H1 (cell line): Measurements from ENCODE around the gene ZSCAN5A. TPM values are rescaled to one million over a fixed set of nuclear protein-coding genes. Genes with fewer than 3 reads are reported as not detected.

Experiments used
- CTCF ChIA-PET: fragments of 300-600 bp; sonication (Branson Sonifier 250); formaldehyde crosslinking; loops from one replicate; lab custom pipeline; 2021; ENCODE audit not compliant: partially characterized antibody; lab: Charles Lee
- POLR2A ChIA-PET: fragments of 300-600 bp; sonication (Branson Sonifier 250); formaldehyde crosslinking; loops from one replicate; lab custom pipeline; 2021; ENCODE audit warnings: inconsistent platforms; ENCODE audit not compliant: partially characterized antibody; lab: Charles Lee
- DNase-seq, 2 experiments: peaks; one replicate each; pipeline versions ENCODE4 v3.0.0 to v3.0.0-alpha.2; 2010 to 2022; ENCODE audit warnings: low spot score in 2 of 2, low read depth in 1 of 2, mixed read lengths in 1 of 2
- FAIRE-seq: peaks from 2 replicates; lab custom pipeline; 2011; peaks lifted over from hg19 to GRCh38; lab: Jason Lieb, UNC
- H2AFZ ChIP-seq: 2 replicates; pipeline ENCODE4 v1.8.1; 2012; ENCODE audit warnings: low read length, inconsistent platforms
- H2AK5ac ChIP-seq: 2 replicates; pipeline ENCODE4 v1.6.1; 2013; ENCODE audit warnings: low read depth, low read length
- H2BK120ac ChIP-seq: replicated peaks from 2 replicates; pipeline ENCODE3; 2013; ENCODE audit warnings: low read depth, low read length, inconsistent platforms
- H2BK12ac ChIP-seq: 2 replicates; pipeline ENCODE4 v1.6.1; 2013; ENCODE audit warnings: low read depth, low read length
- H2BK15ac ChIP-seq: 2 replicates; pipeline ENCODE4 v1.6.1; 2013; ENCODE audit warnings: low read length
- H2BK20ac ChIP-seq: 2 replicates; pipeline ENCODE4 v1.6.1; 2013; ENCODE audit warnings: low read length
- H2BK5ac ChIP-seq: 2 replicates; pipeline ENCODE4 v1.6.1; 2013; ENCODE audit warnings: low read depth, low read length
- H3K14ac ChIP-seq: 2 replicates; pipeline ENCODE4 v1.6.1; 2013; ENCODE audit warnings: inconsistent platforms; ENCODE audit not compliant: insufficient read length
- H3K18ac ChIP-seq: 2 replicates; pipeline ENCODE4 v1.6.1; 2013; ENCODE audit warnings: low read length; ENCODE audit errors: extremely low read depth
- H3K23ac ChIP-seq: 2 replicates; pipeline ENCODE4 v1.6.1; 2013; ENCODE audit warnings: inconsistent platforms; ENCODE audit not compliant: insufficient read length
- H3K23me2 ChIP-seq: 2 replicates; pipeline ENCODE4 v1.6.1; 2013; ENCODE audit warnings: low read depth, low read length
- H3K27ac ChIP-seq: 2 replicates; pipeline ENCODE4 v1.6.1; 2011; ENCODE audit warnings: low read depth, low read length, inconsistent platforms
- H3K27me3 ChIP-seq, 4 experiments: replicated peaks in 1 of 4; 1 replicate in 1 of 4; 2 replicates in 3 of 4; pipeline versions ENCODE4 v1.6.1 to v1.8.1; 2011 to 2013; ENCODE audit warnings: low read length in 3 of 4, mild to moderate bottlenecking in 3 of 4, inconsistent platforms in 2 of 4, mixed read lengths in 2 of 4, moderate library complexity in 1 of 4; ENCODE audit not compliant: control insufficient read depth in 3 of 4, insufficient read depth in 3 of 4; ENCODE audit errors: extremely low read depth in 1 of 4
- H3K36me3 ChIP-seq, 4 experiments: 2 replicates each; pipeline versions ENCODE4 v1.6.1 to v1.8.1; 2011 to 2013; ENCODE audit warnings: mild to moderate bottlenecking in 4 of 4, low read length in 3 of 4, moderate library complexity in 2 of 4, control low read depth in 1 of 4, inconsistent platforms in 1 of 4; ENCODE audit not compliant: insufficient read depth in 4 of 4, control insufficient read depth in 2 of 4
- H3K4ac ChIP-seq: replicated peaks from 2 replicates; pipeline ENCODE3; 2013; ENCODE audit warnings: low read length, low read depth, mixed read lengths, inconsistent platforms; ENCODE audit not compliant: insufficient read length
- H3K4me1 ChIP-seq, 4 experiments: replicated peaks in 1 of 4; 1 replicate in 1 of 4; 2 replicates in 3 of 4; pipeline versions ENCODE4 v1.6.1 to v1.8.1; 2011 to 2013; ENCODE audit warnings: low read length in 3 of 4, inconsistent platforms in 2 of 4, mixed read lengths in 1 of 4; ENCODE audit not compliant: insufficient read depth in 4 of 4, control insufficient read depth in 3 of 4
- H3K4me2 ChIP-seq, 2 experiments: 2 replicates each; pipeline versions ENCODE4 v1.6.1 to v1.8.1; 2011 to 2013; ENCODE audit warnings: low read depth in 2 of 2, low read length in 2 of 2, control low read depth in 1 of 2, inconsistent platforms in 1 of 2, mild to moderate bottlenecking in 1 of 2; ENCODE audit not compliant: insufficient read depth in 1 of 2
- H3K4me3 ChIP-seq, 4 experiments: fragments of 200-600, 300-600 bp in 1 of 4; sonication (generic), shearing (Covaris generic), sonication (Bioruptor Twin) in 1 of 4; 2 replicates each; pipeline versions ENCODE4 v1.5.1 to v1.8.1; 2011 to 2016; ENCODE audit warnings: low read length in 4 of 4, low read depth in 3 of 4, control low read depth in 2 of 4, inconsistent platforms in 2 of 4, mild to moderate bottlenecking in 2 of 4, mixed read lengths in 1 of 4, moderate library complexity in 1 of 4; ENCODE audit not compliant: insufficient read depth in 2 of 4; ENCODE audit errors: extremely low read depth in 1 of 4
- H3K56ac ChIP-seq: replicated peaks from 2 replicates; pipeline ENCODE3; 2013; ENCODE audit warnings: low read depth, mild to moderate bottlenecking, mixed read lengths, low read length, inconsistent platforms; ENCODE audit not compliant: insufficient read length
- H3K79me1 ChIP-seq: 2 replicates; pipeline ENCODE4 v1.6.1; 2013; ENCODE audit warnings: low read depth, low read length, control low read depth
- H3K79me2 ChIP-seq, 2 experiments: 2 replicates each; pipeline versions ENCODE4 v1.6.1 to v1.8.1; 2012 to 2013; ENCODE audit warnings: low read length in 2 of 2, mild to moderate bottlenecking in 2 of 2, inconsistent platforms in 1 of 2; ENCODE audit not compliant: insufficient read depth in 2 of 2, control insufficient read depth in 1 of 2
- H3K9ac ChIP-seq, 4 experiments: replicated peaks in 1 of 4; 1 replicate in 1 of 4; 2 replicates in 3 of 4; pipeline versions ENCODE4 v1.6.1 to v1.8.1; 2011 to 2013; ENCODE audit warnings: low read depth in 3 of 4, low read length in 3 of 4, control low read depth in 2 of 4, mild to moderate bottlenecking in 2 of 4, moderate library complexity in 2 of 4, inconsistent platforms in 1 of 4; ENCODE audit errors: extremely low read depth in 1 of 4
- H3K9me3 ChIP-seq, 2 experiments: 2 replicates each; pipeline versions ENCODE4 v1.6.1 to v1.8.1; 2012 to 2013; ENCODE audit warnings: mild to moderate bottlenecking in 2 of 2, moderate library complexity in 2 of 2, control low read depth in 1 of 2, inconsistent platforms in 1 of 2, low read depth in 1 of 2, low read length in 1 of 2, mixed read lengths in 1 of 2; ENCODE audit not compliant: insufficient read depth in 2 of 2
- H4K20me1 ChIP-seq, 2 experiments: replicated peaks in 1 of 2; 2 replicates each; pipeline versions ENCODE3 to v1.8.1; 2011 to 2013; ENCODE audit warnings: inconsistent platforms in 2 of 2, low read length in 2 of 2, mild to moderate bottlenecking in 1 of 2; ENCODE audit not compliant: insufficient read depth in 2 of 2, control insufficient read depth in 1 of 2
- H4K5ac ChIP-seq: 2 replicates; pipeline ENCODE4 v1.6.1; 2013; ENCODE audit warnings: low read length, low read depth, mixed read lengths, inconsistent platforms; ENCODE audit not compliant: insufficient read length
- H4K8ac ChIP-seq: 2 replicates; pipeline ENCODE4 v1.8.0; 2013; ENCODE audit warnings: mild to moderate bottlenecking, moderate library complexity, low read length, inconsistent platforms; ENCODE audit not compliant: insufficient read depth; ENCODE audit errors: extremely low read depth
- H4K91ac ChIP-seq: replicated peaks from 2 replicates; pipeline ENCODE3; 2013; ENCODE audit warnings: low read length, mixed read lengths, inconsistent platforms; ENCODE audit not compliant: insufficient read length
- HDAC6 ChIP-seq: IDR thresholded peaks from one replicate; pipeline ENCODE4 v1.7.1; 2012; ENCODE audit warnings: low read depth, mild to moderate bottlenecking, inconsistent platforms, low read length, moderate library complexity
- KDM4A ChIP-seq: IDR thresholded peaks from one replicate; pipeline ENCODE4 v1.7.1; 2012; ENCODE audit warnings: low read depth, mild to moderate bottlenecking, moderate library complexity, low read length, inconsistent platforms; ENCODE audit not compliant: severe bottlenecking
- KDM5A ChIP-seq: fragments of 200-600 bp; IDR thresholded peaks from 2 replicates; pipeline ENCODE4 v1.7.1; 2012; ENCODE audit warnings: mild to moderate bottlenecking, low read length, inconsistent platforms, mixed read lengths
- POLR2AphosphoS5 ChIP-seq: IDR thresholded peaks from 2 replicates; pipeline ENCODE4 v1.6.1; 2011; ENCODE audit warnings: low read depth, low read length
- RNF2 ChIP-seq: fragments of 200-900, 300-1000 bp; sonication (generic); IDR thresholded peaks from 2 replicates; pipeline ENCODE4 v1.7.1; 2016; ENCODE audit warnings: borderline replicate concordance, low read depth, mild to moderate bottlenecking, antibody characterized with exemption, low read length; ENCODE audit not compliant: poor library complexity, severe bottlenecking; ENCODE audit errors: missing control alignments
- SP1 ChIP-seq: IDR thresholded peaks from 2 replicates; pipeline ENCODE4 v1.6.1; 2011; ENCODE audit warnings: low read depth, low read length
- TAF1 ChIP-seq: IDR thresholded peaks from 2 replicates; pipeline ENCODE4 v1.6.1; 2011; ENCODE audit warnings: mild to moderate bottlenecking, low read depth, low read length
- WGBS, 2 experiments: shearing (Covaris generic) in 1 of 2; methylation state at CpG; one replicate each; pipeline versions ENCODE4 v1.1.6 to v1.1.7; 2013 to 2015; ENCODE audit warnings: low lambda C conversion rate in 2 of 2, mixed read lengths in 2 of 2, inconsistent platforms in 1 of 2, low coverage in 1 of 2, missing lambda C conversion rate in 1 of 2; ENCODE audit not compliant: insufficient replicate concordance in 2 of 2, insufficient coverage in 1 of 2, insufficient read length in 1 of 2; ENCODE audit errors: extremely low coverage in 1 of 2, missing lambda C conversion rate in 1 of 2; 5-methylcytosine and 5-hydroxymethylcytosine counted together
- polyA plus RNA-seq, 7 experiments: library from polyadenylated mRNA; depleted of rRNA in 3 of 7; stranded (reverse) in 5 of 7; unstranded in 2 of 7; fragments of >200 nt in 5 of 7; fragments of 200-250 nt in 2 of 7; gene quantifications; 1 replicate in 5 of 7; 2 replicates in 1 of 7; 4 replicates in 1 of 7; pipeline versions ENCODE4 v1.2.1 to v1.2.3, GENCODE V29; 2011 to 2013; ENCODE audit warnings: missing spikeins in 2 of 7, mixed read lengths in 2 of 7
- total RNA-seq: library from RNA; stranded (reverse); fragmentation: NEBNext Ultra II Directional; extraction: Animal tissue kit (Norgen Biotek cat#: 25700); gene quantifications from 2 replicates; pipeline ENCODE4 v1.2.1, GENCODE V29; 2021

ZSCAN5A gene
- total and polyA plus RNA-seq, 2 of the 8 experiments (the other 6 are each of a cell fraction or from before 2014, with no cell fraction given) = 8.6 to 11.0 TPM

DNA sequence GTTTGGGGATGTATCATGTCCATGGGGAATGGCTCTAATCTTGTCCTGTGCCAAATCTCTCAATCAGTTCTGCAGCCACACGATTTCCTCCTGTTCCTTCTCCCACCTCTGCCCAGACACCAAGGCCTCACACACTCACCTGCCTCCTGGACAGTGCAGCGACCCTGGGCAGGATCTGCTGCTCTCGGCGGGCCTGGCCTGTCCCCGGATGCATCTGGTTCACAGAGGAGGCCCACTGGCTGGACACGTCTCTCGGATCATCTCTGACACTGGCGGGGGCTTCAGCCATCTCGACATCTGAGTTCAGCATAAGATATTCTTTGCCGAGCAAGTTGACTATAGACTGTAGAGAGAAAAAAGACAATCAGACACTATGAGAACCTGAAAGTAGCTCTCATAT, 122.9 kb downstream of the ZSCAN5A start:
- Histone ChIP-seq H3K4me3 (no peak overlapping the region), H3K23me2 (no peaks in the 10 kb centered on the region), H3K4me1 (no peaks in the 10 kb centered on the region), H4K91ac (no peak overlapping the region), H4K20me1 (no peaks in the 10 kb centered on the region), H2BK12ac (no peak overlapping the region), H2AFZ (no peak overlapping the region), H3K4ac (no peak overlapping the region), H2BK120ac (no peak overlapping the region), H3K79me2 (no peaks in the 10 kb centered on the region), H3K23ac (no peak overlapping the region), H3K56ac (no peak overlapping the region), H2BK20ac (no peak overlapping the region), H2BK5ac (no peak overlapping the region), H3K18ac (no peak overlapping the region), H3K9me3 (no peaks in the 10 kb centered on the region), H3K4me2 (no peak overlapping the region), H3K79me1 (no peaks in the 10 kb centered on the region), H3K27me3 (no peaks in the 10 kb centered on the region), H3K9ac (no peak overlapping the region), H4K8ac (no peak overlapping the region)
- DNase-seq = no peak
- ChIA-PET CTCF (interaction anchor here (1.0 to 4.6 kb wide), 6 partner anchors 13 to 118 kb away, joined by 3 to 38 read pairs (median 8); partner anchors contain the start of gene GALP), POLR2A (no interaction called here)
- TF ChIP-seq POLR2AphosphoS5 = no peak
- no peak for TF ChIP-seq RNF2
- no peak for TF ChIP-seq SP1
- no peak for TF ChIP-seq KDM5A
- TF ChIP-seq KDM4A = no peak
- TF ChIP-seq HDAC6 = no peak
- TF ChIP-seq TAF1 = no peak
- TF ChIP-seq, all 59 proteins: peak for 0
- FAIRE-seq = no peak
- Histone ChIP-seq H3K36me3 (no peaks in the 10 kb centered on the region), H3K27ac (no peak overlapping the region), H3K14ac (no peak overlapping the region), H2BK15ac (no peak overlapping the region), H2AK5ac (no peak overlapping the region), H4K5ac (no peak overlapping the region)
- WGBS, 2 experiments = 94% methylated on average over 10 of the region's 10 CpGs; no CpG with 5 or more reads in 1 of the 2 experiments
